ENCODE measurements around the gene OTOP3. TPM values are rescaled to one million over a fixed set of nuclear protein-coding genes. Genes with fewer than 3 reads are reported as not detected.

The OTOP3 gene, protein sequence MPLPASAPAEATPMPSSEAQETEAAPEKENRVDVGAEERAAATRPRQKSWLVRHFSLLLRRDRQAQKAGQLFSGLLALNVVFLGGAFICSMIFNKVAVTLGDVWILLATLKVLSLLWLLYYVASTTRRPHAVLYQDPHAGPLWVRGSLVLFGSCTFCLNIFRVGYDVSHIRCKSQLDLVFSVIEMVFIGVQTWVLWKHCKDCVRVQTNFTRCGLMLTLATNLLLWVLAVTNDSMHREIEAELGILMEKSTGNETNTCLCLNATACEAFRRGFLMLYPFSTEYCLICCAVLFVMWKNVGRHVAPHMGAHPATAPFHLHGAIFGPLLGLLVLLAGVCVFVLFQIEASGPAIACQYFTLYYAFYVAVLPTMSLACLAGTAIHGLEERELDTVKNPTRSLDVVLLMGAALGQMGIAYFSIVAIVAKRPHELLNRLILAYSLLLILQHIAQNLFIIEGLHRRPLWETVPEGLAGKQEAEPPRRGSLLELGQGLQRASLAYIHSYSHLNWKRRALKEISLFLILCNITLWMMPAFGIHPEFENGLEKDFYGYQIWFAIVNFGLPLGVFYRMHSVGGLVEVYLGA
- total RNA-seq = 0.74 TPM

- no peaks in the 10 kb centered on the region for H3K27me3 ChIP-seq
- intact Hi-C loops (cut with DNase I) = no loop called here
- H3K4me1 ChIP-seq = peaks cover 14% of the 10 kb centered on the region
- no peaks in the 10 kb centered on the region for H3K9me3 ChIP-seq
- no peak within 1 kb of the TSS for H3K4me3 ChIP-seq
- TF ChIP-seq POLR2A (IDR thresholded peaks at IDR 0.05) = no peak
- DNase-seq (ENCODE audit: extremely low spot score in 2 of 2) = no peak
- H3K27ac ChIP-seq = no peak within 1 kb of the TSS
- no peaks in the 10 kb centered on the region for H3K36me3 ChIP-seq
Observed at GRCh38 chr17:74935585-74936469, at the start of gene OTOP3. Gene OTOP3, plus strand, starts transcription at chr17:74935898. Its CDS starts 24 bp downstream, at chr17:74935922.

- Histone ChIP-seq H3K27me3 (peaks cover 13% of the 10 kb centered on the region), H3K36me3 (no peaks in the 10 kb centered on the region), H3K27ac (no peak overlapping the region), H3K4me3 (no peak overlapping the region), H3K9me3 (no peaks in the 10 kb centered on the region), H3K4me1 (peaks cover 8% of the 10 kb centered on the region)
- no peak for DNase-seq (ENCODE audit: extremely low spot score in 2 of 2)
- TF ChIP-seq, protein P1, sequence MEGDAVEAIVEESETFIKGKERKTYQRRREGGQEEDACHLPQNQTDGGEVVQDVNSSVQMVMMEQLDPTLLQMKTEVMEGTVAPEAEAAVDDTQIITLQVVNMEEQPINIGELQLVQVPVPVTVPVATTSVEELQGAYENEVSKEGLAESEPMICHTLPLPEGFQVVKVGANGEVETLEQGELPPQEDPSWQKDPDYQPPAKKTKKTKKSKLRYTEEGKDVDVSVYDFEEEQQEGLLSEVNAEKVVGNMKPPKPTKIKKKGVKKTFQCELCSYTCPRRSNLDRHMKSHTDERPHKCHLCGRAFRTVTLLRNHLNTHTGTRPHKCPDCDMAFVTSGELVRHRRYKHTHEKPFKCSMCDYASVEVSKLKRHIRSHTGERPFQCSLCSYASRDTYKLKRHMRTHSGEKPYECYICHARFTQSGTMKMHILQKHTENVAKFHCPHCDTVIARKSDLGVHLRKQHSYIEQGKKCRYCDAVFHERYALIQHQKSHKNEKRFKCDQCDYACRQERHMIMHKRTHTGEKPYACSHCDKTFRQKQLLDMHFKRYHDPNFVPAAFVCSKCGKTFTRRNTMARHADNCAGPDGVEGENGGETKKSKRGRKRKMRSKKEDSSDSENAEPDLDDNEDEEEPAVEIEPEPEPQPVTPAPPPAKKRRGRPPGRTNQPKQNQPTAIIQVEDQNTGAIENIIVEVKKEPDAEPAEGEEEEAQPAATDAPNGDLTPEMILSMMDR (IDR thresholded peaks at IDR 0.05) = no peak
- no peak for TF ChIP-seq POLR2AphosphoS5 (IDR thresholded peaks at IDR 0.05; ENCODE audit: insufficient read depth in 1 of 2, low read depth in 1 of 2)
- intact Hi-C loops (cut with DNase I) = no loop called here
Observed at GRCh38 chr17:74888469-74888868, 47.2 kb upstream of the OTOP3 start.

DNA sequence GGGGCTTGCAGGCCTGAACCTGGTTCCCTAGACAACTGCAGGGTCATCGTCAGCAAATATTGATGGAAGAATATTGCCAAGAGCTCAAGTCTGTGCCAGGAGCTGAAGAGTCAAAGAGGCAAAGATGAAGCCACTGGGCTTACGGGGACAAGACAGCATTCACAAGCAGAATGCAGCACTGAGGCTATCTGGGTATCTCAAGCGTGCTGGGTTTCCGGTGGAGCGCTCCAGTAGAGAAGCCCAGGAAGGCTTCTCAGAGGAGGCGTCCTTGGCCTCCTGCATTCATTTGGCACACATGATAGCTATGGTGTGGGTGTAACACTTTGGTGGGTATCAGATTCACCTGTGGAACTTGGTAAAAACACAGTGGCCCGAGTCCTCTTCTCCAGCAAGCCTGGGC is 45.1 kb upstream of the OTOP3 start:
- no peak overlapping the region for H3K4me3 ChIP-seq
- no peak overlapping the region for H3K27ac ChIP-seq
- peaks cover 14% of the 10 kb centered on the region for H3K4me1 ChIP-seq
- peaks cover 15% of the 10 kb centered on the region for H3K27me3 ChIP-seq
- TF ChIP-seq POLR2A (IDR thresholded peaks at IDR 0.05) (no peak), POLR2AphosphoS5 (IDR thresholded peaks at IDR 0.05; ENCODE audit: insufficient read depth in 1 of 2, low read depth in 1 of 2) (no peak)
- TF ChIP-seq, protein P1 (IDR thresholded peaks at IDR 0.05) = no peak
- no peaks in the 10 kb centered on the region for H3K36me3 ChIP-seq
- intact Hi-C loops (cut with DNase I) = no loop called here
- DNase-seq (ENCODE audit: extremely low spot score in 2 of 2) = no peak
- H3K9me3 ChIP-seq = no peaks in the 10 kb centered on the region

DNA sequence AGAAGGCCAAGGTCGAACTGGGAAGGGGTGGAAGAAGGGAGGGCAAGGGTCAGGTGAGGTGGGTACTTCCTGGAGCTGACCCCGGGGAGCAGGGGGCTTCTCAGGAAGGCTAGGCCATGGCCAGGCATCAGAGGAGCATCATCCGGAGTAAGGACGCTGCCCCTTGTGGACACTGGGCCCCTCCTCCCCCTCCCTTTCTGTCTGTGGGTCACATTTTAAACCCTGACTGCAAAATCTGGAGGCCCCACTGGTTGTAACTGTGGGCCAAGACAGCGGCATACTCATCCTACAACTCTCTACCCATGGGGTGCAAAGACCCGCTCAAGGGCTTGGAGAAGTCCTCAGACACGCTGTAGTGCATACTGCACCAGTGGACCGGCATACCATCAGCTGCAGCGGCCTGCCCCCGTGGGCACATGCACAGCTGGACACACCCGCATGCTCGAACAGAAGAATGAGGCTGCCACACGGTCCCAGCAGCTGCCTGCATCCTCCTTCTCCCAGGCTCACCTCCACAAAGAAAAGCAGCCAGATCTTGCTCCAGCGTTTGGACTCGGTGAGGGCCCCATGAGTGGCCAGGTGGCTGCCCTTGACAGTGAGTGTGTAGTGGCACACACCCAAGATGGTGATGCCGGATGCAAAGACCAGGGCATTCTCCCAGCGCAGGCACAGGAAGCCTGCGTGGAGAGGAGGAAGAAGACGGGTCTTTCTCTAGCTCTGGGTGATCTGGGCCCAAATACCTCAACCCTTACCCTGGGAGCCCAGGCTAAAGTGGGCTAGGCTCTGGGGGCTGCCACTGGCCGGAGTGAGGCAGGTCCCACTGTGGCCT is 43.5 kb upstream of the OTOP3 start:
- intact Hi-C loops (cut with DNase I) = no loop called here
- H3K36me3 ChIP-seq = no peaks in the 10 kb centered on the region
- H3K9me3 ChIP-seq = no peaks in the 10 kb centered on the region
- no peak overlapping the region for H3K27ac ChIP-seq
- H3K4me1 ChIP-seq = peaks cover 14% of the 10 kb centered on the region
- H3K4me3 ChIP-seq = no peak overlapping the region
- TF ChIP-seq POLR2AphosphoS5 (IDR thresholded peaks at IDR 0.05; ENCODE audit: insufficient read depth in 1 of 2, low read depth in 1 of 2) = no peak
- TF ChIP-seq POLR2A (IDR thresholded peaks at IDR 0.05) = no peak
- TF ChIP-seq, protein P1 (IDR thresholded peaks at IDR 0.05) = no peak
- H3K27me3 ChIP-seq = peaks cover 15% of the 10 kb centered on the region
- DNase-seq (ENCODE audit: extremely low spot score in 2 of 2) = no peak
